PC-9 (cell line): ENCODE results near the gene WDR7.

Experiments used
- EZH2 ChIP-seq: fragments of 200-600 bp; sonication (generic); IDR thresholded peaks from 2 replicates; pipeline ENCODE4 v1.8.0; 2017; ENCODE audit warnings: antibody characterized with exemption, low read depth
- TF ChIP-seq, protein P1 (sequence below): fragments of 200-600 bp; sonication (generic); conservative IDR thresholded peaks from 2 replicates; pipeline ENCODE4 v1.6.1; 2017; ENCODE audit warnings: mixed run types, antibody characterized with exemption, mild to moderate bottlenecking, moderate library complexity

DNA sequence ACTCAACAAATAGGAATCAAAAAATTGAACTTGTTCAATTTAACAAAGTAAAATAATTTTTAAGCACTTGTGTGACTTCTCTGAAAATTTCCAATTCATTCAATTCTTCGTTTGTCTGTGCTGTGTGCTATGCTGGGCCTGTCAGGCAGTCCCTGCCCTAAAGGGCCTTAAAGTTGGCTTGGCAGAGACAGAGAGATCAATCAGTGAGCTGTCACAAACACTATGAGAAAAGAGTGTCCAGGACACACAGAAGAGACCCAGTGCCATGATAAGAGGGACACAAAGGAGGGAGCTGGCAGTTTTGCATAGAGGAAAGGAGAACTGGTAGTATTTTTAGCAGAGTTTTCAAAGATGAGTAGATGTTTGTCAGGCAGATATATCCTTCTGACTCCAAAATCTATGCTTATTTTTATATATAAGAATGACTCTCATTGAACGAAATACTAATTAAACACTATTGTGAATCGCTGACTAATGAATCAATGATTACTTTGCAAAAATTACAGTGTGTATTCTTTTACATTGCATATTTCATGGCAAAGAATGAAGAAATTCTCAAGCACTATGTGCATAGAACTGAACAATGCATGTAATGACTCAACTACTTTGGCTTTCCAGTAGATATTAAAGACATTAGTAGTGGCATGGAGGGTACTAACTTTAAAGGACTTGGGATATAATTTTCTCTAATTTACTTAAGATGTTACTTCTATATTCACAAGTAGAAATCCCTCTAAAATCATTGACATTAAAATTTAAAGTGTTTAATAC lies 302.5 kb downstream of the WDR7 start:
- TF ChIP-seq, protein P1, sequence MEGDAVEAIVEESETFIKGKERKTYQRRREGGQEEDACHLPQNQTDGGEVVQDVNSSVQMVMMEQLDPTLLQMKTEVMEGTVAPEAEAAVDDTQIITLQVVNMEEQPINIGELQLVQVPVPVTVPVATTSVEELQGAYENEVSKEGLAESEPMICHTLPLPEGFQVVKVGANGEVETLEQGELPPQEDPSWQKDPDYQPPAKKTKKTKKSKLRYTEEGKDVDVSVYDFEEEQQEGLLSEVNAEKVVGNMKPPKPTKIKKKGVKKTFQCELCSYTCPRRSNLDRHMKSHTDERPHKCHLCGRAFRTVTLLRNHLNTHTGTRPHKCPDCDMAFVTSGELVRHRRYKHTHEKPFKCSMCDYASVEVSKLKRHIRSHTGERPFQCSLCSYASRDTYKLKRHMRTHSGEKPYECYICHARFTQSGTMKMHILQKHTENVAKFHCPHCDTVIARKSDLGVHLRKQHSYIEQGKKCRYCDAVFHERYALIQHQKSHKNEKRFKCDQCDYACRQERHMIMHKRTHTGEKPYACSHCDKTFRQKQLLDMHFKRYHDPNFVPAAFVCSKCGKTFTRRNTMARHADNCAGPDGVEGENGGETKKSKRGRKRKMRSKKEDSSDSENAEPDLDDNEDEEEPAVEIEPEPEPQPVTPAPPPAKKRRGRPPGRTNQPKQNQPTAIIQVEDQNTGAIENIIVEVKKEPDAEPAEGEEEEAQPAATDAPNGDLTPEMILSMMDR, result no peak
- TF ChIP-seq EZH2, result no peak
